GM13976 (cell line): ENCODE results near the gene SLC12A7.

Experiments
- DNase-seq: peaks from one replicate; pipeline ENCODE4 v3.0.0; 2012; ENCODE audit warnings: low spot score
- CTCF ChIP-seq: IDR thresholded peaks from 2 replicates; pipeline ENCODE4 v1.5.1; 2012; ENCODE audit warnings: borderline replicate concordance, mild to moderate bottlenecking; ENCODE audit not compliant: insufficient read depth; ENCODE audit errors: extremely low read depth, missing control alignments, control extremely low read depth
- in situ Hi-C: fragments of 300-500 bp; cut with MboI; formaldehyde crosslinking; loops from one replicate; pipeline ENCODE4 v1.12.0; 2022; ENCODE audit warnings: low sequenced_read_pairs, mixed read lengths, inconsistent platforms; ENCODE audit not compliant: unreplicated experiment

The SLC12A7 gene

GRCh38 chr5:1033606-1034420 lies 78.0 kb downstream of the SLC12A7 start:
- TF ChIP-seq CTCF: no peak
- DNase-seq: no peak
- in situ Hi-C loops: no loop called here

GRCh38 chr5:1033178-1033577 lies 78.7 kb downstream of the SLC12A7 start:
- no peak for TF ChIP-seq CTCF
- in situ Hi-C loops: no loop called here
- no peak for DNase-seq

- in situ Hi-C loops: no loop called here
- no peak for TF ChIP-seq CTCF
Measured at GRCh38 chr5:1032551-1033027, 79.3 kb downstream of the SLC12A7 start.

GRCh38 chr5:1032011-1032410 lies 79.9 kb downstream of the SLC12A7 start:
- in situ Hi-C loops: no loop called here
- DNase-seq: no peak
- no peak for TF ChIP-seq CTCF

More at GRCh38 chr5:1032551-1033027, 79.3 kb downstream of the SLC12A7 start:
- no peak for DNase-seq

- DNase-seq: no peak
- TF ChIP-seq CTCF: no peak
- in situ Hi-C loops: no loop called here
Measured at GRCh38 chr5:1031306-1031959, 80.4 kb downstream of the SLC12A7 start.

GRCh38 chr5:1030801-1031271 lies 81.0 kb downstream of the SLC12A7 start:
- in situ Hi-C loops: no loop called here
- no peak for TF ChIP-seq CTCF
- DNase-seq: no peak
